ENCODE measurements around the gene SIPA1L3. TPM values are rescaled to one million over a fixed set of nuclear protein-coding genes. Genes with fewer than 3 reads are reported as not detected.

SIPA1L3 gene
- total RNA-seq, 1 experiment from 2014 or later: 125 TPM

DNA sequence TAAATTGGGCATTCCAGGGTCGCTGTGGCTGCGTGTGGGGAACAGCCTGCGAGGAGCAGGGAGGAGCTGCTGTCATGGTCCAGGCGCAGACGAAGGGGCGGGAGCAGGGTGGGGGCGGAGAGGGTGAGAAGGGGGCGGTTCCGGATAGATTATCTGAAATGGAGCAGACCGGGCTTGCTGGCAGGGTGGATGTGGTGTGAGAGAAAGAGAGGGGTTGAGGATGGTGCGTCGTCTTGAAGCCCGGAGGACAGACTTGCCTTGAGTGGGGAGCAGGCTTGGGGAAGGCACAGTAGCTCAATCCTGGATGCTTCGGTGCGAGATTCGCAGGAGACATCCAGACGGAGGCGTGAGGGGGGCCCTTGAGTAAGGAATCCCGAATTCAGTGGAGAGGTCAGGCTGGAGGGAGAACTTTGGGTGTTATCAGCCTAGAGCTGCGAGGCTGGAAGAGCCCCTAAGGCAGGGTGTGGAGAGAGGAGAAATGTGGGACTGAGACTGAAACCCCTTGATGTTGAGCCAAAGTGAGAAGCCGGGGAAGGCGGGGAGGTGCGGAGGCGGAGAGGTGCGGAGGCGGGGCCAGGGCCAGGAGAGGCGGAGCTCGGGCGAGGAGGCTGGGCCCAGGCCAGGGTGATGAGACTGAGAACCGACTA, 276.4 kb downstream of the SIPA1L3 start:
- Mint-ChIP-seq H3K9me3 (ENCODE audit: unreplicated experiment) (peaks cover 10% of the 10 kb centered on the region), H3K27ac (ENCODE audit: unreplicated experiment) (no peak overlapping the region), H3K4me3 (ENCODE audit: unreplicated experiment) (no peak overlapping the region), H3K4me1 (ENCODE audit: low read depth, unreplicated experiment) (no peaks in the 10 kb centered on the region), H3K36me3 (ENCODE audit: insufficient read depth, unreplicated experiment) (peaks cover 87% of the 10 kb centered on the region), H3K27me3 (ENCODE audit: insufficient read depth, unreplicated experiment) (no peaks in the 10 kb centered on the region)
- ChIA-PET CTCF (no interaction called here), POLR2A (no interaction called here)
- TF ChIP-seq, protein P1, sequence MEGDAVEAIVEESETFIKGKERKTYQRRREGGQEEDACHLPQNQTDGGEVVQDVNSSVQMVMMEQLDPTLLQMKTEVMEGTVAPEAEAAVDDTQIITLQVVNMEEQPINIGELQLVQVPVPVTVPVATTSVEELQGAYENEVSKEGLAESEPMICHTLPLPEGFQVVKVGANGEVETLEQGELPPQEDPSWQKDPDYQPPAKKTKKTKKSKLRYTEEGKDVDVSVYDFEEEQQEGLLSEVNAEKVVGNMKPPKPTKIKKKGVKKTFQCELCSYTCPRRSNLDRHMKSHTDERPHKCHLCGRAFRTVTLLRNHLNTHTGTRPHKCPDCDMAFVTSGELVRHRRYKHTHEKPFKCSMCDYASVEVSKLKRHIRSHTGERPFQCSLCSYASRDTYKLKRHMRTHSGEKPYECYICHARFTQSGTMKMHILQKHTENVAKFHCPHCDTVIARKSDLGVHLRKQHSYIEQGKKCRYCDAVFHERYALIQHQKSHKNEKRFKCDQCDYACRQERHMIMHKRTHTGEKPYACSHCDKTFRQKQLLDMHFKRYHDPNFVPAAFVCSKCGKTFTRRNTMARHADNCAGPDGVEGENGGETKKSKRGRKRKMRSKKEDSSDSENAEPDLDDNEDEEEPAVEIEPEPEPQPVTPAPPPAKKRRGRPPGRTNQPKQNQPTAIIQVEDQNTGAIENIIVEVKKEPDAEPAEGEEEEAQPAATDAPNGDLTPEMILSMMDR (IDR thresholded peaks at IDR 0.05; ENCODE audit: insufficient read depth in 1 of 2, low read depth in 1 of 2, low read length in 1 of 2, severe bottlenecking in 1 of 2, unreplicated experiment in 1 of 2): no peak
- no peaks in the 10 kb centered on the region for H3K27me3 ChIP-seq (replicated peaks; ENCODE audit: control insufficient read depth, insufficient read depth, low read length)
- no peaks in the 10 kb centered on the region for H3K4me1 ChIP-seq
- no peaks in the 10 kb centered on the region for H3K9me3 ChIP-seq
- no TSS peak for BruUV-seq (replicated peaks)
- H3K36me3 ChIP-seq (ENCODE audit: control insufficient read depth, insufficient read depth, low read length): peaks cover 1% of the 10 kb centered on the region; the same call in 1 of the 2 replicates
- DNase-seq: no peak
- H3K4me3 ChIP-seq (ENCODE audit: low read depth, low read length): no peak overlapping the region
- intact Hi-C loops (cut with micrococcal nuclease; ENCODE audit: unreplicated experiment): no loop called here

GRCh38 chr19:38184815-38185214, 277.8 kb downstream of the SIPA1L3 start:
- Histone ChIP-seq H3K36me3 (ENCODE audit: control insufficient read depth, insufficient read depth, low read length) (no peaks in the 10 kb centered on the region; the same call in 1 of the 2 replicates), H3K9me3 (no peaks in the 10 kb centered on the region), H3K27me3 (replicated peaks; ENCODE audit: control insufficient read depth, insufficient read depth, low read length) (no peaks in the 10 kb centered on the region), H3K4me1 (no peaks in the 10 kb centered on the region), H3K4me3 (ENCODE audit: low read depth, low read length) (no peak overlapping the region)
- intact Hi-C loops (cut with micrococcal nuclease; ENCODE audit: unreplicated experiment): no loop called here
- Mint-ChIP-seq H3K4me3 (ENCODE audit: unreplicated experiment) (no peak overlapping the region), H3K27ac (ENCODE audit: unreplicated experiment) (no peak overlapping the region), H3K4me1 (ENCODE audit: low read depth, unreplicated experiment) (no peaks in the 10 kb centered on the region), H3K36me3 (ENCODE audit: insufficient read depth, unreplicated experiment) (peaks cover 85% of the 10 kb centered on the region), H3K9me3 (ENCODE audit: unreplicated experiment) (peaks cover 1% of the 10 kb centered on the region), H3K27me3 (ENCODE audit: insufficient read depth, unreplicated experiment) (no peaks in the 10 kb centered on the region)
- ChIA-PET POLR2A (no interaction called here), CTCF (interaction anchor here (0.5 kb wide), 1 partner anchor 16 kb away, joined by 3 read pairs; no protein-coding TSS in a partner anchor)
- no peak for DNase-seq
- TF ChIP-seq, protein P1 (IDR thresholded peaks at IDR 0.05; ENCODE audit: insufficient read depth in 1 of 2, low read depth in 1 of 2, low read length in 1 of 2, severe bottlenecking in 1 of 2, unreplicated experiment in 1 of 2): no peak
- BruUV-seq (replicated peaks): no TSS peak

DNA sequence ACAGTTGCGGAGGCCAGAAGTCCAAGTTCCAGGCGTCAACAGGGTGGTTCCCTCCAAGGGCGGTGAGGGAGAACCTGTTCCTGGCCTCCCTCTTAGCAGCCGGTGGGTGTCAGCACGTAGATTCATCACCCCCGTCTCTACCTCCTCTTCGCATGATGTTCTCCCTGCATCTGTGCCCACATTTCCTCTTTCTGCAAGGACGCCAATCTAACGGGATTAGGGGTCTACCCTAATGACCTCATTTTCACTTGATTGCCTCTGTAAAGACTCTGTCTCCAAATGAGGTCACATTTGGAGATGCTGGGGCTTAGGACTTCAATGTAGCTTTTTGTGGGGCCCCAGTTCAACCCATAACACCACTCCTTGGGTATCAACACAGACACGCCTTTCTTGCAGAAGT, 278.6 kb downstream of the SIPA1L3 start:
- no peaks in the 10 kb centered on the region for H3K4me1 ChIP-seq
- POLR2A ChIA-PET: no interaction called here
- CTCF ChIA-PET: interaction anchor here (0.5 kb wide), 1 partner anchor 15 kb away, joined by 3 read pairs; no protein-coding TSS in a partner anchor
- intact Hi-C loops (cut with micrococcal nuclease; ENCODE audit: unreplicated experiment): no loop called here
- BruUV-seq (replicated peaks): no TSS peak
- no peak for DNase-seq
- no peaks in the 10 kb centered on the region; the same call in 1 of the 2 replicates for H3K36me3 ChIP-seq (ENCODE audit: control insufficient read depth, insufficient read depth, low read length)
- Mint-ChIP-seq H3K27me3 (ENCODE audit: insufficient read depth, unreplicated experiment) (no peaks in the 10 kb centered on the region), H3K9me3 (ENCODE audit: unreplicated experiment) (no peaks in the 10 kb centered on the region), H3K36me3 (ENCODE audit: insufficient read depth, unreplicated experiment) (peaks cover 86% of the 10 kb centered on the region), H3K27ac (ENCODE audit: unreplicated experiment) (no peak overlapping the region), H3K4me3 (ENCODE audit: unreplicated experiment) (no peak overlapping the region), H3K4me1 (ENCODE audit: low read depth, unreplicated experiment) (no peaks in the 10 kb centered on the region)
- no peaks in the 10 kb centered on the region for H3K9me3 ChIP-seq
- H3K27me3 ChIP-seq (replicated peaks; ENCODE audit: control insufficient read depth, insufficient read depth, low read length): no peaks in the 10 kb centered on the region
- TF ChIP-seq, protein P1 (IDR thresholded peaks at IDR 0.05; ENCODE audit: insufficient read depth in 1 of 2, low read depth in 1 of 2, low read length in 1 of 2, severe bottlenecking in 1 of 2, unreplicated experiment in 1 of 2): no peak
- H3K4me3 ChIP-seq (ENCODE audit: low read depth, low read length): no peak overlapping the region
